GM18861 (cell line): ENCODE results near the gene TCOF1.
A peak's percentile ranks its signal among the peaks of the same experiment; 100 is the strongest.

ENCODE experiments used
- ATAC-seq: cut with Tn5 transposase; IDR thresholded peaks from one replicate; pipeline ENCODE4 v1.9.1; 2021; ENCODE audit not compliant: unreplicated experiment

Gene TCOF1

GRCh38 chr5:150357326-150358260 is at the start of gene TCOF1:
Gene TCOF1, plus strand, starts transcription at chr5:150357697. Its CDS starts 50 bp downstream, at chr5:150357747.
- peak; percentile 93 for ATAC-seq

- ATAC-seq, result no peak
These were observed 48.2 kb upstream of the TCOF1 start for GRCh38 chr5:150309101-150309885.

GRCh38 chr5:150309886-150310239 is 47.6 kb upstream of the TCOF1 start:
- no peak for ATAC-seq

- no peak for ATAC-seq
These were observed 47.3 kb upstream of the TCOF1 start for GRCh38 chr5:150310246-150310645.

- ATAC-seq, result no peak
These were observed 46.3 kb upstream of the TCOF1 start for GRCh38 chr5:150311015-150311692.

GRCh38 chr5:150312518-150312917 is 45.0 kb upstream of the TCOF1 start:
- ATAC-seq, result no peak

GRCh38 chr5:150313501-150313900 is 44.0 kb upstream of the TCOF1 start:
- no peak for ATAC-seq

GRCh38 chr5:150313921-150314716 is 43.4 kb upstream of the TCOF1 start:
- no peak for ATAC-seq

- no peak for ATAC-seq
These were observed 42.3 kb upstream of the TCOF1 start for GRCh38 chr5:150315245-150315644.

- no peak for ATAC-seq
These were observed 41.2 kb upstream of the TCOF1 start for GRCh38 chr5:150316320-150316719.

- ATAC-seq, result no peak
These were observed 40.2 kb upstream of the TCOF1 start for GRCh38 chr5:150317048-150318003.

- ATAC-seq, result no peak
These were observed 38.6 kb upstream of the TCOF1 start for GRCh38 chr5:150318613-150319483.

GRCh38 chr5:150319484-150319790 is 38.1 kb upstream of the TCOF1 start:
- no peak for ATAC-seq

- ATAC-seq, result no peak
These were observed 37.4 kb upstream of the TCOF1 start for GRCh38 chr5:150320044-150320613.

- ATAC-seq, result no peak
These were observed 36.3 kb upstream of the TCOF1 start for GRCh38 chr5:150321211-150321610.

- ATAC-seq, result no peak
These were observed 35.7 kb upstream of the TCOF1 start for GRCh38 chr5:150321784-150322183.

- ATAC-seq, result no peak
These were observed 35.3 kb upstream of the TCOF1 start for GRCh38 chr5:150322202-150322601.

- ATAC-seq, result no peak
These were observed 34.4 kb upstream of the TCOF1 start for GRCh38 chr5:150323092-150323491.
